SK-N-MC (cell line): ENCODE data around the gene PTGES.

Experiments
- DNase-seq: peaks from one replicate; pipeline ENCODE4 v3.0.0-alpha.2; 2011; ENCODE audit warnings: low read depth, low spot score
- H3K27ac ChIP-seq: fragments of 200-600 bp; sonication (generic); 2 replicates; pipeline ENCODE4 v1.5.1; 2016; ENCODE audit warnings: mixed run types
- H3K36me3 ChIP-seq: fragments of 200-600 bp; sonication (generic); 2 replicates; pipeline ENCODE4 v1.6.1; 2017; ENCODE audit warnings: antibody characterized with exemption, low read length, mixed read lengths; ENCODE audit not compliant: insufficient read depth
- H3K4me3 ChIP-seq: fragments of 200-600 bp; sonication (generic); 2 replicates; pipeline ENCODE4 v1.5.1; 2016
- H3K9ac ChIP-seq: fragments of 200-600 bp; sonication (generic); 2 replicates; pipeline ENCODE4 v1.8.0; 2017; ENCODE audit warnings: mixed run types, mixed read lengths; ENCODE audit not compliant: insufficient read length
- H3K9me3 ChIP-seq: fragments of 200-600 bp; sonication (generic); 2 replicates; pipeline ENCODE4 v1.6.1; 2017; ENCODE audit warnings: low read depth, mild to moderate bottlenecking, antibody characterized with exemption, low read length, moderate library complexity, mixed read lengths
- EZH2 ChIP-seq: fragments of 200-600 bp; sonication (generic); IDR thresholded peaks from one replicate; pipeline ENCODE4 v1.6.1; 2017; ENCODE audit warnings: antibody characterized with exemption
- FOXP2 ChIP-seq: optimal IDR thresholded peaks from 2 replicates; pipeline ENCODE3; 2011; ENCODE audit warnings: mild to moderate bottlenecking, moderate library complexity; ENCODE audit not compliant: insufficient read depth; ENCODE audit errors: extremely low read length, control extremely low read depth
- POLR2AphosphoS5 ChIP-seq: IDR thresholded peaks from 2 replicates; pipeline ENCODE4 v1.6.1; 2012; ENCODE audit warnings: mild to moderate bottlenecking, low read depth, low read length, borderline replicate concordance

Gene PTGES

DNA sequence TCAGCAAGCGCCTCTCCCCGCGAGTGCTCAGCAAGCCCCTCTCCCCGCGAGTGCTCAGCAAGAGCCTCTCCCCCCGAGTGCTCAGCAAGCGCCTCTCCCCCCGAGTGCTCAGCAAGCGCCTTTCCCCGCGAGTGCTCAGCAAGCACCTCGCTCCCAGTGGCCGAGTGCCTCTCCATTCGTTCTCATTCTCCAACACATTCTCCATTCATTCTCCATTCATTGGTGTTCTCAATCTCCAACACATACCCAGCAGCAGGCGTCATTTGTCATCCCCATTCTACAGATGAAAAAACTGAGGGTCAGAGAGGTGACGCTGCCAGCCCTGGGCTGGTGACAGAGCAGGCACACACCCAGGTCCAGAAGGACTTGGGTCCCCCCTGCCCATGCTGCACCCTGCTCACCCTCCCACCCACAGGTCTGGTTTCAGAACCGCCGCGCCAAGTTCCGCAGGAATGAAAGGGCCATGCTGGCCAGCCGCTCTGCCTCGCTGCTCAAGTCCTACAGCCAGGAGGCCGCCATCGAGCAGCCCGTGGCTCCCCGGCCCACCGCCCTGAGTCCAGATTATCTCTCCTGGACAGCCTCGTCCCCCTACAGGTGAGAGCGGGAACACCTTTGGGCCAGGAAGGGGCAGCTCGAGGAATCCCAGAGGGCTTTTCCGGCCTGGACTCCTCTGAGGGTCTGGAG is 32.5 kb downstream of the PTGES start:
- H3K36me3 ChIP-seq: peaks cover 27% of the 10 kb centered on the region
- no peaks in the 10 kb centered on the region for H3K9me3 ChIP-seq
- DNase-seq: no peak
- H3K9ac ChIP-seq: no peak overlapping the region
- H3K4me3 ChIP-seq: no peak overlapping the region
- TF ChIP-seq FOXP2 (no peak), EZH2 (no peak), POLR2AphosphoS5 (no peak)
- no peak overlapping the region for H3K27ac ChIP-seq

DNA sequence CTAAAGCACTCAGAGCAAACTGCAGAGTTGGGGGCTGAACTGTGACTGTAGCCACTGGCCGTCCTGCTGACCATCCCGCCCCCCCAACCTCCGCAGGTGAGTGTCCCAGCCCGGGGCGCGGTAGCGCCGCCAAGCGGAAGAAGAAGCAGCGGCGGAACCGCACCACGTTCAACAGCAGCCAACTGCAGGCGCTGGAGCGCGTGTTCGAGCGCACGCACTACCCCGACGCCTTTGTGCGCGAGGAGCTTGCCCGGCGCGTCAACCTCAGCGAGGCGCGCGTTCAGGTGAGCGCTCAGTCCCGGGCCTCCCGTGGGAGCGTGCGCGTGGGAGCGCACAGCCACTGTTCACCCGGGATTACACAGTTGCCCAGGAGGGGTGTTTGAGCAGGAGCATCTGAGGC is 33.7 kb downstream of the PTGES start:
- H3K9ac ChIP-seq: no peak overlapping the region

DNA sequence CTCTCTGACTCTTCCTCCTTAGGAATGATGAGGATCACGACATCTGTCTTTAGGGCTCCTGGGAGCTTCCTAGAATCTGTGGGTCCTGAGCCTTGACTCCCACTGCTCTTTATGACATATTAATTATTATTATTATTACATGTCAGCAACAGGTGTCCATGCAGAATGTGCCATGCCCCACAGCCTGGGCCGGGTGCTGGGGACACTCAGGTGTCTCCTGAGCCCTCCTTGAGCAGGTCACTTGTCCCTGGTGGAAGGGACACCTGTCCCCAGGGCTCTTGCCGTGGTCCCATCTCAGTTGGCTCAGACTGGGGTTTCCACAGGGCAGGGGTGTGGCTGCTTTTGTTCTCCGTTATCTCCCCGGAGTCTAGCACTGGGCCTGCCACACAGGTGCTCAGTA is 34.2 kb downstream of the PTGES start:
- no peak overlapping the region for H3K9ac ChIP-seq
- TF ChIP-seq POLR2AphosphoS5: no peak
- TF ChIP-seq FOXP2: no peak
- TF ChIP-seq EZH2: no peak
- H3K27ac ChIP-seq: no peak overlapping the region
- peaks cover 27% of the 10 kb centered on the region for H3K36me3 ChIP-seq
- no peaks in the 10 kb centered on the region for H3K9me3 ChIP-seq
- no peak overlapping the region for H3K4me3 ChIP-seq
- no peak for DNase-seq

More for the DNA sequence above, 33.7 kb downstream of the PTGES start:
- Histone ChIP-seq H3K9me3 (no peaks in the 10 kb centered on the region), H3K27ac (no peak overlapping the region), H3K4me3 (no peak overlapping the region), H3K36me3 (peaks cover 27% of the 10 kb centered on the region)
- DNase-seq: no peak
- TF ChIP-seq FOXP2: no peak
- no peak for TF ChIP-seq POLR2AphosphoS5
- no peak for TF ChIP-seq EZH2

DNA sequence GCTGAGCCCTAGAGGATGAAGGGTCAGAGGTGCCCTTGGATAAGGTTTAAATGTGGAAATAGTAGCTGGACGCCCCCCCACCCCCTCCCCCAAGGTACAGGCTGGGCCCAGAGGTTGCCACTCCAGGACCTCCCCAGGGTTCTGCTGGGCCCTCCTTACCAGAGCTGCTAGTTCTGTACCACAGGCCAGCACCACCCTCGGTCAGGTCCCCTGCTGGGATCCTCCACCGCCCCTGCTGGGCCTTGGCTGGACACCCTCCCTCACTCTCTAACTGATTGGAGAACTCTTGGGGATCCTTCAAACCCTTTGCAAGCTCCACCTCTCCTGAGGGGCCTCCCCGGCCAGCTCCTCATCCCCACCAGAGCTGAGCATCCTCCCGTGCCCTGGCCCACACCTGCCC is 34.9 kb downstream of the PTGES start:
- H3K27ac ChIP-seq: 0 out of 2 replicates have a peak overlapping the region, but pooled peaks have one; percentile 25
- no peak for DNase-seq
- no peak overlapping the region for H3K4me3 ChIP-seq
- peaks cover 29% of the 10 kb centered on the region for H3K36me3 ChIP-seq
- TF ChIP-seq POLR2AphosphoS5: no peak
- TF ChIP-seq FOXP2: no peak
- TF ChIP-seq EZH2: no peak
- no peak overlapping the region for H3K9ac ChIP-seq
- no peaks in the 10 kb centered on the region for H3K9me3 ChIP-seq

DNA sequence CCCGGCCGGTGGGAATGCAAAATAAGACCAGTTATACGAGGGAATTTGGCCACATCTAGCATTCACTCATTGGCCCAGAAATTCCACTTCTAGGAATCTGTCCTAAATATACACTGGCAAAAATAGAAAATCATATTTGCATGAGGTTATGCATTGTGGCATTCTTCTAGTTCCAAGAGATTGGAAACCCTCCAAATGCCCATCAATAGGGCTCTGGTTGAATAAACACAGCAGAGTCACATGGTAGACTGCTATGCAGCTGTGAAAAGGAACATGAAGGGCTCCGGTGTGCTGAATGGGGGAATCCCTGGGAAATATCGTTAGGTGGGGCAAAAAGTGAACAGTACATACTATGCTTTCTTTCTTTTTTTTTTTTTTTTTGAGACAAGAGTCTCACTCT is 36.8 kb downstream of the PTGES start:
- H3K36me3 ChIP-seq: peaks cover 19% of the 10 kb centered on the region; the same call in 1 of the 2 replicates
- H3K4me3 ChIP-seq: no peak overlapping the region
- no peak for DNase-seq
- no peak for TF ChIP-seq FOXP2
- no peak for TF ChIP-seq EZH2
- TF ChIP-seq POLR2AphosphoS5: no peak
- no peaks in the 10 kb centered on the region for H3K9me3 ChIP-seq
- H3K27ac ChIP-seq: peak overlapping the region; percentile 50; the same call in 1 of the 2 replicates
- H3K9ac ChIP-seq: no peak overlapping the region

DNA sequence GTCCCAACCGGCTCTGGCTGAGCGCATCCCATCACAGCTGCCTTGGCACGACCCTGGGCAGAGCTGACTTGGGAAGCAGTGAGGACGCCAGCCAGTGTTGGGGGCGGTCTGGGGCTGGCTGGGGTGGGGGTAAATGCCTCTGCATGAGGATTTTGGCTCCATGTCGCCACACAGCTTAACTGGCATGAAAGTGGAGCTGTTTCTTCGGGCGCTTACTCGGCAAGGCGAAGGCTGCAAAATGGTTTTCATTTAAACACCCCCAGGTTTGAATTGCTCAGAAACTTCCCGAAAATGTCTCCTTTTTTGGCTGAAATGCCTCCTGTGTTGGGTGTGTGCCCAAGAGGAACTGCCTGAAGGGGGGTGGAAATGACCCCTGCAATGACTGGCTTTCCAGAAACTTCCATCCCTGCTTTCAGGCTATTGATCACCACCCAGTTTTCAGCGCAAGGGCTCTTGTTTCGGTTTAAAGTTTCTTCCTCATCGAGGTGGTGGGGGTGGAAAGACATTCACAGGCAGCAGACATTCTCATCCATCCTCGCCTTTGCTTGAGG is 38.3 kb downstream of the PTGES start:
- Histone ChIP-seq H3K4me3 (no peak overlapping the region), H3K9me3 (no peaks in the 10 kb centered on the region), H3K36me3 (peaks cover 13% of the 10 kb centered on the region; the same call in 1 of the 2 replicates), H3K27ac (0 out of 2 replicates have a peak overlapping the region, but pooled peaks have one; percentile 16), H3K9ac (no peak overlapping the region)
- TF ChIP-seq FOXP2: no peak
- no peak for TF ChIP-seq POLR2AphosphoS5
- no peak for TF ChIP-seq EZH2
- DNase-seq: no peak

DNA sequence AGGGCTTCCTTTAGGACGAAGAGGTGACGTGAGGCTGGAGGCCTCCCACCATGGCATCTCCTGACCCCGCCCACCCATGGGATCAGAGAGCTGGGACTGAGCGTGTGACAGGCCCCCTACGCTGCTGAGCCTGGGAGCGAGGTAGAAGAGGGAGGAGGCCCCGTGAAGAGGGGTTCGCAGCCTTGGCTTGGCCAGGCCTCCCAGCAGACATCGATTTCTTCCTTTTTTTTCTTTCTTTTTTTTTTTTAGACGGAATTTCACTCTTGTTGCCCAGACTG is 39.5 kb downstream of the PTGES start:
- peak overlapping the region; percentile 97 for H3K27ac ChIP-seq
- no peak overlapping the region; the same call in 1 of the 2 replicates for H3K4me3 ChIP-seq
- H3K9me3 ChIP-seq: no peaks in the 10 kb centered on the region
- H3K9ac ChIP-seq: no peak overlapping the region
- TF ChIP-seq EZH2 (no peak), FOXP2 (no peak), POLR2AphosphoS5 (no peak)
- peaks cover 8% of the 10 kb centered on the region; the same call in 1 of the 2 replicates for H3K36me3 ChIP-seq
- DNase-seq: no peak

DNA sequence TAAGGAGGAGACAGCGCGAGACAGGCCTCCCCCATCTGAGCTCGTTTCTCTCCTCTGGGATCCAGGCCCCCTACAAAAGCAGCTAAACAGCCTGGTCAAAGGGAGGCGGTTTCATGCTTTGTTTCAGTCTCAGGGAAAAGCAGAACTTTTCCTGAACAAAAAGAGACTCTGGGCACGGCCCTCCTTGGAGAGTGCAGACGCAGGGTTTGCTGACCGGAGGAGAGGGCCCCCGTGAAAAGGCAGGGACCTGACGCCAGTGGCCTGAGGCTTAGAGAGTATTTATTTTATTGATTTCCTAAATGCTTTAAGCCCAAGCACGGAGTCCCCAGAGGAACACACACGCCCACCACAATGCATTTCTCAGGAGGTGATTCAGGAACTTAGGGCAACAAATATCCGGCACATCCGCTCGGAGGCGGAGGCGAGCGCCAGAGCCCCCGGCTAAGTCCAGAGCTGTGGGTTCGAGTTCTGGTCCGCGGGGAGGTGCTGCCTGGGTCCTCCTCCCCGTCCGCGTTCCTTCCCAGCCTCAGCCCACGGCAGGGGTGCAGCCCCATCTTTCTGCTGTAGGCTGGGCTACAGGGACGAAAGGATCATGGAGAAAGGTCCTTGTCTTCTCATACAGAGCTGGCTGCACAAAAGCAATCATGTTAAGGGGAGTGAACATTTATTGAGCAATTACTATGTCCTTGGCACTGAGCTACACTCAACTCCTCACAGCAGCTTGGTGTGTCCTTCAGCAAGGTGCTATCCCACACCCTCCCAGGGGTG is 40.0 kb downstream of the PTGES start:
- H3K9me3 ChIP-seq: no peaks in the 10 kb centered on the region
- H3K36me3 ChIP-seq: peaks cover 8% of the 10 kb centered on the region; the same call in 1 of the 2 replicates
- no peak for DNase-seq
- no peak for TF ChIP-seq EZH2
- TF ChIP-seq FOXP2: no peak
- TF ChIP-seq POLR2AphosphoS5: no peak; the same call in 1 of the 2 replicates
- peak overlapping the region; percentile 72 for H3K4me3 ChIP-seq
- peak overlapping the region; percentile 67 for H3K9ac ChIP-seq
- peak overlapping the region; percentile 97 for H3K27ac ChIP-seq
